ENCODE data around the gene PPP4C. TPM values are rescaled to one million over a fixed set of nuclear protein-coding genes. Genes with fewer than 3 reads are reported as not detected.

Gene PPP4C
- total and polyA plus RNA-seq, 2 of the 8 experiments (the other 6 are each of a cell fraction or from before 2014, with no cell fraction given): 148 to 298 TPM

- Histone ChIP-seq H2BK20ac (ENCODE audit: low read length) (no peak overlapping the region), H3K9ac (replicated peaks in 1 of 4; ENCODE audit: extremely low read depth in 1 of 4, low read depth in 3 of 4, low read length in 3 of 4) (no peak overlapping the region), H3K23me2 (ENCODE audit: low read depth, low read length) (peaks cover 6% of the 10 kb centered on the region; the same call in 1 of the 2 replicates), H3K79me1 (ENCODE audit: low read depth, low read length) (peaks cover 3% of the 10 kb centered on the region; the same call in 1 of the 2 replicates), H2BK15ac (ENCODE audit: low read length) (no peak overlapping the region), H3K27me3 (replicated peaks in 1 of 4; ENCODE audit: control insufficient read depth in 3 of 4, extremely low read depth in 1 of 4, insufficient read depth in 3 of 4, low read length in 3 of 4) (peaks cover 0 to 6% (median 1%) of the 10 kb centered on the region in 4 experiments; a peak in 3 of 7 replicates), H3K4me1 (replicated peaks in 1 of 4; ENCODE audit: control insufficient read depth in 3 of 4, insufficient read depth in 4 of 4, low read length in 3 of 4) (no peaks in the 10 kb centered on the region), H3K4ac (replicated peaks; ENCODE audit: insufficient read length, low read depth, low read length) (no peak overlapping the region), H2BK120ac (replicated peaks; ENCODE audit: low read depth, low read length) (no peak overlapping the region), H4K91ac (replicated peaks; ENCODE audit: insufficient read length, low read length) (no peak overlapping the region), H3K18ac (ENCODE audit: extremely low read depth, low read length) (no peak overlapping the region), H3K4me3 (ENCODE audit: extremely low read depth in 1 of 4, insufficient read depth in 2 of 4, low read depth in 3 of 4, low read length in 4 of 4) (no peak overlapping the region), H3K27ac (ENCODE audit: low read depth, low read length) (no peak overlapping the region), H4K8ac (ENCODE audit: extremely low read depth, insufficient read depth, low read length) (peak overlapping the region; percentile 68), H3K9me3 (ENCODE audit: insufficient read depth in 2 of 2, low read depth in 1 of 2, low read length in 1 of 2) (no peaks in the 10 kb centered on the region), H3K4me2 (ENCODE audit: insufficient read depth in 1 of 2, low read depth in 2 of 2, low read length in 2 of 2) (no peak overlapping the region), H3K79me2 (ENCODE audit: control insufficient read depth in 1 of 2, insufficient read depth in 2 of 2, low read length in 2 of 2) (no peaks in the 10 kb centered on the region), H3K14ac (ENCODE audit: insufficient read length) (no peak overlapping the region), H2BK5ac (ENCODE audit: low read depth, low read length) (no peak overlapping the region), H2AK5ac (ENCODE audit: low read depth, low read length) (no peak overlapping the region), H4K20me1 (replicated peaks in 1 of 2; ENCODE audit: control insufficient read depth in 1 of 2, insufficient read depth in 2 of 2, low read length in 2 of 2) (peaks cover 0 to 5% of the 10 kb centered on the region in 2 experiments), H3K23ac (ENCODE audit: insufficient read length) (no peak overlapping the region), H4K5ac (ENCODE audit: insufficient read length, low read depth, low read length) (no peak overlapping the region), H3K36me3 (ENCODE audit: control insufficient read depth in 2 of 4, insufficient read depth in 4 of 4, low read length in 3 of 4) (no peaks in the 10 kb centered on the region), H3K56ac (replicated peaks; ENCODE audit: insufficient read length, low read depth, low read length) (no peak overlapping the region), H2AFZ (ENCODE audit: low read length) (no peak overlapping the region), H2BK12ac (ENCODE audit: low read depth, low read length) (no peak overlapping the region)
- no peak for TF ChIP-seq RFX5 (IDR thresholded peaks at IDR 0.05; ENCODE audit: borderline replicate concordance, low read depth, low read length)
- TF ChIP-seq EZH2 (IDR thresholded peaks at IDR 0.05; ENCODE audit: low read depth, low read length, severe bottlenecking): no peak
- TF ChIP-seq KDM4A (IDR thresholded peaks at IDR 0.05; ENCODE audit: low read depth, low read length, severe bottlenecking): no peak
- TF ChIP-seq CTBP2 (IDR thresholded peaks at IDR 0.05; ENCODE audit: borderline replicate concordance, insufficient read depth, insufficient read length, low read length): no peak
- TF ChIP-seq CHD1 (IDR thresholded peaks at IDR 0.05; ENCODE audit: low read depth, low read length): no peak
- TF ChIP-seq JUND (IDR thresholded peaks at IDR 0.05; ENCODE audit: low read length): no peak
- no peak for TF ChIP-seq JUN (IDR thresholded peaks at IDR 0.05; ENCODE audit: low read depth, low read length)
- no peak for TF ChIP-seq SUZ12 (IDR thresholded peaks at IDR 0.05; ENCODE audit: low read length)
- no peak for DNase-seq (ENCODE audit: low read depth in 1 of 2, low spot score in 2 of 2)
- FAIRE-seq: no peak
- ChIA-PET CTCF (ENCODE audit: partially characterized antibody) (interaction anchor here (1.7 kb wide), 1 partner anchor 9 kb away, joined by 6 read pairs; no protein-coding TSS in a partner anchor), POLR2A (ENCODE audit: partially characterized antibody) (interaction anchor here (1.3 kb wide), 1 partner anchor 19 kb away, joined by 4 read pairs; the partner anchor contains the start of gene ALDOA)
- 83% methylated on average over 8 of the region's 8 CpGs; no CpG with 5 or more reads in 1 of the 2 experiments for WGBS, 2 experiments (ENCODE audit: extremely low coverage in 1 of 2, insufficient coverage in 1 of 2, insufficient read length in 1 of 2, insufficient replicate concordance in 2 of 2, low coverage in 1 of 2, low lambda C conversion rate in 2 of 2, missing lambda C conversion rate in 1 of 2)
These were observed 29.6 kb upstream of the PPP4C start for GRCh38 chr16:30046178-30046577.
